T1000 (cell line): Measurements from ENCODE around the gene CMC2.

Experiments
- DNase-seq: peaks from one replicate; lab custom pipeline; 2025; ENCODE audit warnings: mixed read lengths; lab: John Stamatoyannopoulos, UW

The CMC2 gene

GRCh38 chr16:80924372-80924978 lies 82.2 kb downstream of the CMC2 start:
- no peak for DNase-seq

DNA sequence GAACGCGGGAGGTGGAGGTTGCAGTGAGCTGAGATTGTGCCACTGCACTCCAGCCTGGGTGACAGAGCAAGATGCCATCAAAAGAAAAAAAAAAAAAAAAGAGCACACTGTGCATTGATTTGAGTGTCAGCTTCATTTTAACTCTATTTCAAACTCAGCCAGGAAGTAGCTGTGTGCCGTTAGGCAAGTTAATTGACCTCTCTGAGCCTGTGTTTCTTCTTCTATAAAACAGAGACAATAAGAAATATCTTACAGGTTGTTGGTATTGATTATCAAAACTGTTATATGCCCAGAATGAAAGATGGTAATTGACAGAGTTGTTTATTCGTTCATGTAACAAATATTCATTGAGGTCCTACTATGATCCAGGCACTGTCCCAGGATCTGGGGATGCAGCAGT lies 83.3 kb downstream of the CMC2 start:
- no peak for DNase-seq
